ENCODE measurements around the gene PRKAG2.

The PRKAG2 gene

DNA sequence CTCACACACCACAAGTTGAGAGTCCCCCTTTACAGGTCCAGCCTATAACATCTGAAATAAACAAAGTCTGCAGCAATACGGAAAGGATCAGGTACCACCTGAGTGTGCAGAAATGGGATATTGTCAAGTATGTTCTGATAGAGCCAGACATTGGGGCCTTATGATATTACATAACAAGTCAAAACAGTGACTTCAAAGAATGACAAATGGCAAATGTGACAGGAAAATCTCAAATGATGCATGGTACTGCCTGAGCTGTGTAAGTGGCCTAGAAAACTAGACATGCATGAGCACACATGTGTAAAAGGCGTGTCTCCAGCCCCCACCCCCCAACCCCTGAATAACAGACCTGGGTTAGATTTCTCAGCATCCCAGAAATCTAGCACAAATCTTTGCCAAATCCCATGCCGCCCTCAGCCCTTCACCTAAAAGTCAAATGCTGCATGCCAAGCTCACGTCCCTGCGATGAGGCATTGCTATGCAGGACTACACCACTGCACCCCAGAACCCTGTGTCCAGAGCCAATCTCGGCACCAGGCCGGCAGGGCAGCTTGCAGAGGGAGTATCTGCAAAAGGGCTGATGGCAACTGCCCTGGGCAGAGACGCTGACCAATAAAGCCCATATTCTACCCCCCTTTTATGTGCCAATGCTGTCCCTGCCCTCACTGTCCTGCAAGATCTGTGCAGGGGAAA is 58.8 kb downstream of the PRKAG2 start:
- no peak for DNase-seq (ENCODE audit: low read depth, low spot score)
- Histone ChIP-seq H3K9ac (ENCODE audit: insufficient read length) (no peak overlapping the region), H3K36me3 (ENCODE audit: insufficient read depth, low read length) (no peaks in the 10 kb centered on the region), H3K27ac (no peak overlapping the region), H3K9me3 (ENCODE audit: low read depth, low read length) (no peaks in the 10 kb centered on the region), H3K4me3 (no peak overlapping the region)
- TF ChIP-seq POLR2AphosphoS5 (IDR thresholded peaks at IDR 0.05; ENCODE audit: borderline replicate concordance, low read depth, low read length), result no peak
- no peak for TF ChIP-seq EZH2 (IDR thresholded peaks at IDR 0.05)
- TF ChIP-seq FOXP2 (optimal IDR thresholded peaks at IDR 0.05; ENCODE audit: control extremely low read depth, extremely low read length, insufficient read depth), result no peak

DNA sequence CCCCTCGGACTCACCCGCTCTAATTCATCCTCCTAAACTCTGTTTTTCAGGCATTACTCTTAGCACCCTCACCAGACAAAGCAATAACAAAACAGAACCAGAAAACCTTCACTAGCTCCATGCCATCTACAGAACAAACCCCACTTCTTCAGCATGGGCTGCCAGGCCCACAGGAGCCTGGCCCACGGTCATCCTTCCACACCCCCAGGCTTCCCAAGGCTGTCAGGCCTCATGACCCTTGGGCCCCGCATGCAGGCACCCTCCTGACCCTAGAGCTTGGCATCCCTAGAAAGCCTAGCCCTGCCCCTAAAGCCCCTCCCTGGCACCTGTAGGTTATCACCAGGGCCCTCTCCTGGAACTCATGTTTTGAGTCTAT is 59.6 kb downstream of the PRKAG2 start:
- no peak for TF ChIP-seq POLR2AphosphoS5 (IDR thresholded peaks at IDR 0.05; ENCODE audit: borderline replicate concordance, low read depth, low read length)
- no peak for TF ChIP-seq FOXP2 (optimal IDR thresholded peaks at IDR 0.05; ENCODE audit: control extremely low read depth, extremely low read length, insufficient read depth)
- Histone ChIP-seq H3K27ac (no peak overlapping the region), H3K9ac (ENCODE audit: insufficient read length) (no peak overlapping the region), H3K4me3 (no peak overlapping the region), H3K9me3 (ENCODE audit: low read depth, low read length) (no peaks in the 10 kb centered on the region), H3K36me3 (ENCODE audit: insufficient read depth, low read length) (no peaks in the 10 kb centered on the region)
- DNase-seq (ENCODE audit: low read depth, low spot score), result no peak

DNA sequence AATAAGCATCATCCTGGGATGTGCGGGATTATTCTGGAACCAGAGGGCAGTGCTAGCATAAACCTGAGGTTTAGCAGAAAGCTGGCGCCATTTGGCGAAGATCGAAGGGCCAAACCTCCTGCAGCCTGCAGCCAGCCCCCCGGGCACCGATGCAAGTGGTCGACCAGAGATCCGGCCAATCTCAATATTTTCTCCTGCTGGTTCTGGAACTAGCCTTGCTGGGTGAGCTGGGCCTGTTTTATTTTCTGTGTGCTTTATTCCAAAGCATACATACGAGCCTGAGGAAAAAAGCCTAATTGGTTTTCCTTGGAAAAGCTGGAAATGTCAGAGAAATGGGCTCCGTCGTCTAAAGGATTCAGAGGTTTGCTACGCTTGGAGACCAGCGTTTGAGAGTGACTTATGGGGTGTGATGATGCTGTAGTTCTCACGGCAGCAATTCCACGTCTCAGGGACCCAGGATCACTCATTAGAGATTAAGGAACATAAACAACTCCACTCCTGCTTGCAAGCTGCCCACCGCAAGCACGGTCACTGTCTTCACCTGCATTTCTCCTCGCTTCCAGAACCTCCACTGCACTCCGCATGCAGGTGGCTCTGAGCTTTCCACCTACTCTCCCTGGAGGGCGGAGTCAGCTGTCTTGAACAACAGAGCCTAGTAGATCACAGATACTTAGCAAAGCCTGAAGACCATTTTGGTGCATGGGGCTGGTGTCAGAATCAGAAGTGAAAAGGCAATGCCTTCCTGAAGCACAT is 60.2 kb downstream of the PRKAG2 start:
- Histone ChIP-seq H3K4me3 (no peak overlapping the region), H3K9ac (ENCODE audit: insufficient read length) (no peak overlapping the region), H3K27ac (no peak overlapping the region), H3K9me3 (ENCODE audit: low read depth, low read length) (no peaks in the 10 kb centered on the region), H3K36me3 (ENCODE audit: insufficient read depth, low read length) (no peaks in the 10 kb centered on the region)
- no peak for DNase-seq (ENCODE audit: low read depth, low spot score)
- TF ChIP-seq EZH2 (IDR thresholded peaks at IDR 0.05) (no peak), FOXP2 (optimal IDR thresholded peaks at IDR 0.05; ENCODE audit: control extremely low read depth, extremely low read length, insufficient read depth) (no peak), POLR2AphosphoS5 (IDR thresholded peaks at IDR 0.05; ENCODE audit: borderline replicate concordance, low read depth, low read length) (no peak)

DNA sequence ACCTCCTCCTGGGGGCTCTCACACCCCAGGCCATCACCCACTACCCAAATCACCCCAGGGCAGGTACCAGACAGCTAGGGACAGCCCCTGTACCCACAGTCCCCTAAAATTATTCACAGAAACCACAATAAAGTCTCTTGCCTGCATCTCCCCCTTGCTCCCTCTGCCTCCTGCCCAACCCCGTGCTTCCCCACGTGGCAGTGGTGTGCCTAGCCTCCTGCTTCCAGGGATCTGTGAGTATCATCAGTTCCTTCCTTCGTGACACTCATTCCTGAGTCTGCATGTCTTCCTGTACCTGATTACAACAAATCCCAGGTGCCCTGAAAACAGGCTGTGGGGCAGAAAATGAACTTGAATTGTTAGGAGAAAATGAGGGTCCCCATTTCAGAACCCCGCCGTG is 61.5 kb downstream of the PRKAG2 start:
- DNase-seq (ENCODE audit: low read depth, low spot score), result no peak
- TF ChIP-seq POLR2AphosphoS5 (IDR thresholded peaks at IDR 0.05; ENCODE audit: borderline replicate concordance, low read depth, low read length), result no peak
- no peak for TF ChIP-seq EZH2 (IDR thresholded peaks at IDR 0.05)
- TF ChIP-seq FOXP2 (optimal IDR thresholded peaks at IDR 0.05; ENCODE audit: control extremely low read depth, extremely low read length, insufficient read depth), result no peak
- no peaks in the 10 kb centered on the region for H3K9me3 ChIP-seq (ENCODE audit: low read depth, low read length)
- H3K9ac ChIP-seq (ENCODE audit: insufficient read length), result no peak overlapping the region
- H3K36me3 ChIP-seq (ENCODE audit: insufficient read depth, low read length), result no peaks in the 10 kb centered on the region
- no peak overlapping the region for H3K4me3 ChIP-seq
- H3K27ac ChIP-seq, result no peak overlapping the region

DNA sequence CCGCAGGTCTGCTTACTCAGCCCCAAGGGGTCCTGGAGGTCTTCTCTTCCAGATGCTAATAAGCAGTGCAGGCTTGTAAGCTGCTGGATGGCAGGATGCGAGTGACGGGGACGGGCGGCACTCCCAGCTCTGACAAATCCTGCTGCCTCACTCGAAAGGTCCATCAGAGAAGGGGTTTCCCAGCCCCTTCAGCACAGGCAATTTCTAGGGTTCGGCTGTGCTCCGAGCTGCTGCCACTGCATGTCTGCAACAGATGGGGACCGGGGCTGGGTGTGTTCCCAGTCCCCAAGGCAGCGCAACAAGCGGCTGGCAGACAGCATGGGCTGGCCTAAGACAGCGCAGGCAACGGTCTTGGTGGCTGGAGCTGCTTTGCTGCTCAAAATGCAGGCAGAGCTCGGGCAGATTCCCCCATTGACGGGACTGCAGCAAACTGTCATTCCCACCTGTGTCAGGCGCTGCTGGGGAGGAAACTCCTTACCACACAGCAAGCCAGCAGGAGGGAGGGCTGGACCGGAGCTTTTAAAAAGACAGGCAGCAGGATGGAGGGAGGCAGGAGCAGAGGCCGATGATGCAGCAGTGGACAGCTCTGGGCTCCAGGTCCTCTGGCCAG is 62.4 kb downstream of the PRKAG2 start:
- no peak overlapping the region for H3K27ac ChIP-seq
- TF ChIP-seq EZH2 (IDR thresholded peaks at IDR 0.05) (no peak), FOXP2 (optimal IDR thresholded peaks at IDR 0.05; ENCODE audit: control extremely low read depth, extremely low read length, insufficient read depth) (no peak), POLR2AphosphoS5 (IDR thresholded peaks at IDR 0.05; ENCODE audit: borderline replicate concordance, low read depth, low read length) (no peak)
- H3K36me3 ChIP-seq (ENCODE audit: insufficient read depth, low read length), result no peaks in the 10 kb centered on the region
- H3K9ac ChIP-seq (ENCODE audit: insufficient read length), result no peak overlapping the region
- no peak for DNase-seq (ENCODE audit: low read depth, low spot score)
- H3K4me3 ChIP-seq, result no peak overlapping the region
- H3K9me3 ChIP-seq (ENCODE audit: low read depth, low read length), result no peaks in the 10 kb centered on the region

DNA sequence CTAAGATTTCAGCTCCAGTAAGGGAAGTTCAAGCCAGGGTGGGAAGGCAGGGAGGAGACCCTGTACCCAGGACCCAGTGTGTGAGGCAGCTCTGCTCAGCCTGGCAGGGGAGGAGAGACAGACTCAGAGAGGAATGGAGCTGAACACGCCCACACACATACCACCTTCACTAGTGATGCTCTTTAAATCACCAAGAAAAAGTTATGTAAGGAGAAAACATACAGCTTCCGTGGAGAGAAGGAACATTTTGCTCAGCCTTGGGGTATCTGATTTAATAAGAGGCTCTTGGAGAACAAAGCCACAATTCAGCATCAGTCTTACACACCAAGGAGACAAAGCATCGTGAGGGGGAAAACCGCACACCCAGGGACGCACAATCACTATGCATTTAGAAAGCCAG is 62.9 kb downstream of the PRKAG2 start:
- no peak overlapping the region for H3K27ac ChIP-seq
- H3K4me3 ChIP-seq, result no peak overlapping the region
- no peaks in the 10 kb centered on the region for H3K36me3 ChIP-seq (ENCODE audit: insufficient read depth, low read length)
- H3K9me3 ChIP-seq (ENCODE audit: low read depth, low read length), result no peaks in the 10 kb centered on the region
- TF ChIP-seq FOXP2 (optimal IDR thresholded peaks at IDR 0.05; ENCODE audit: control extremely low read depth, extremely low read length, insufficient read depth), result no peak
- no peak for TF ChIP-seq POLR2AphosphoS5 (IDR thresholded peaks at IDR 0.05; ENCODE audit: borderline replicate concordance, low read depth, low read length)
- TF ChIP-seq EZH2 (IDR thresholded peaks at IDR 0.05), result no peak
- DNase-seq (ENCODE audit: low read depth, low spot score), result no peak
- H3K9ac ChIP-seq (ENCODE audit: insufficient read length), result no peak overlapping the region

DNA sequence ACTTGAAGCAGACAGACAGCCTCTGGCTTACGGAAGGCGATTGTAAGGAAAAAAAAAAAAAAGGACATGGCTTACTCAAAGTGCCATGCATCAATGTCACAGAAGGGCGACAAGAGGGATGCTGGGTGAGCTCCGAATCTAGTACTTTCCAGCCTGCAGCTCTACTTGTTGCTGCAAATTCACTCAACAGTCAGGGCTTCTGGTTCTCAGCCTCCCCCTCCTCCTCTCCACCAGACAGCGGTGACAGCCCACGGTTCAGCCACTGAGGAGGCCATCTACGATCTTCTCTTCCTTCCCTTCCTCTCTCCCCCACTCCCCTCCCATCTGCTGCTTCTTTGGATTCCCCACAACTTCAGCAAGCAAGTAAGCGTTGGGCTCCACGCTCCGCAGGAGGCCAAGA is 63.5 kb downstream of the PRKAG2 start:
- TF ChIP-seq POLR2AphosphoS5 (IDR thresholded peaks at IDR 0.05; ENCODE audit: borderline replicate concordance, low read depth, low read length) (no peak), FOXP2 (optimal IDR thresholded peaks at IDR 0.05; ENCODE audit: control extremely low read depth, extremely low read length, insufficient read depth) (no peak), EZH2 (IDR thresholded peaks at IDR 0.05) (no peak)
- Histone ChIP-seq H3K4me3 (no peak overlapping the region), H3K27ac (no peak overlapping the region), H3K9me3 (ENCODE audit: low read depth, low read length) (no peaks in the 10 kb centered on the region), H3K36me3 (ENCODE audit: insufficient read depth, low read length) (no peaks in the 10 kb centered on the region), H3K9ac (ENCODE audit: insufficient read length) (no peak overlapping the region)
- DNase-seq (ENCODE audit: low read depth, low spot score), result no peak

DNA sequence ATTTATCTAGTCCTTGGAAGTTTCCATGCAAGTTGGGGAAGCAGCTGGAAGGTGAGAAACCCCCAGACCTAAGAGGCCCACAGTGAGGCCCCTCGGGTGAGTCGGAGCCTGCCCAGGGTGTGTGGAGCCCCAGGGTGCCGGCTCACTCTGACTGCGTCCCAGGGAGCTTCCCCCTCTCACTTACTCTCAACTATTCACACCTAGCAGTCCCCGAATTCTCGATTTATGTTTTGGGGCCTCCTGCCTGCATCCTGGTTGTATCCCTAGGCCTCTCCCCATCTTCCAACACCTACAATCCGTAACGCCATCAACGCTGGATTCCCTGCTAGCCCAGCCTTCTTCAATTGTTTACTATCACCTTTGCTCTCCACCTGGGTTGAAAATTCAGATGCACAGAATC is 63.9 kb downstream of the PRKAG2 start:
- no peak for DNase-seq (ENCODE audit: low read depth, low spot score)
- H3K36me3 ChIP-seq (ENCODE audit: insufficient read depth, low read length), result no peaks in the 10 kb centered on the region
- no peak overlapping the region for H3K9ac ChIP-seq (ENCODE audit: insufficient read length)
- no peak for TF ChIP-seq POLR2AphosphoS5 (IDR thresholded peaks at IDR 0.05; ENCODE audit: borderline replicate concordance, low read depth, low read length)
- no peak for TF ChIP-seq FOXP2 (optimal IDR thresholded peaks at IDR 0.05; ENCODE audit: control extremely low read depth, extremely low read length, insufficient read depth)
- TF ChIP-seq EZH2 (IDR thresholded peaks at IDR 0.05), result no peak
- no peak overlapping the region for H3K4me3 ChIP-seq
- no peak overlapping the region for H3K27ac ChIP-seq
- no peaks in the 10 kb centered on the region for H3K9me3 ChIP-seq (ENCODE audit: low read depth, low read length)

All from SK-N-MC (cell line).